ENCODE data around the gene FMOD. TPM values are rescaled to one million over a fixed set of nuclear protein-coding genes. Genes with fewer than 3 reads are reported as not detected.
A peak's percentile ranks its signal among the peaks of the same experiment; 100 is the strongest.

The FMOD gene
- total and polyA plus RNA-seq, 8 donors, result 14.7 to 422 (median 37.9) TPM

DNA sequence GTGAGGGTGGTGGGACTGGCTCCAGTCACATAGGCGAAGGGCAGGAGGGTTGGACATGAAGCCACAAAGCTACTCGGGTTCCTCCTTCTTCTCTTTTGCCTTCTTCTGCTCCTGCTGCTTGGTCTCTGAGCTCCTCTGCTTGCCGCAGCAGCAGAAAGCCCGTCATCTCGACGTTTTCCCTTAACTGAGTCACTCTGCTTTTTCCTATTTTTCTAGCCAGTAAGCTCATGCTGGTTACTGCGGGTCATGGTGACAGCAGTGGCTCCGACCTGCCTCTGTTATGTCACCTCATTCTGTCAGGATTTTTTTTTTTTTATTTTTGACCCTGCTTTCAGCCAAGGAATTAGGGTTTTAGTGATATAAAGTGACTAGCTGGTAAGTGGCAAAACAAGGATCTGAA is 2.6 kb upstream of the FMOD start:
- TF ChIP-seq, protein P1, sequence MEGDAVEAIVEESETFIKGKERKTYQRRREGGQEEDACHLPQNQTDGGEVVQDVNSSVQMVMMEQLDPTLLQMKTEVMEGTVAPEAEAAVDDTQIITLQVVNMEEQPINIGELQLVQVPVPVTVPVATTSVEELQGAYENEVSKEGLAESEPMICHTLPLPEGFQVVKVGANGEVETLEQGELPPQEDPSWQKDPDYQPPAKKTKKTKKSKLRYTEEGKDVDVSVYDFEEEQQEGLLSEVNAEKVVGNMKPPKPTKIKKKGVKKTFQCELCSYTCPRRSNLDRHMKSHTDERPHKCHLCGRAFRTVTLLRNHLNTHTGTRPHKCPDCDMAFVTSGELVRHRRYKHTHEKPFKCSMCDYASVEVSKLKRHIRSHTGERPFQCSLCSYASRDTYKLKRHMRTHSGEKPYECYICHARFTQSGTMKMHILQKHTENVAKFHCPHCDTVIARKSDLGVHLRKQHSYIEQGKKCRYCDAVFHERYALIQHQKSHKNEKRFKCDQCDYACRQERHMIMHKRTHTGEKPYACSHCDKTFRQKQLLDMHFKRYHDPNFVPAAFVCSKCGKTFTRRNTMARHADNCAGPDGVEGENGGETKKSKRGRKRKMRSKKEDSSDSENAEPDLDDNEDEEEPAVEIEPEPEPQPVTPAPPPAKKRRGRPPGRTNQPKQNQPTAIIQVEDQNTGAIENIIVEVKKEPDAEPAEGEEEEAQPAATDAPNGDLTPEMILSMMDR (IDR thresholded peaks at IDR 0.05), result no peak
- TF ChIP-seq EP300 (IDR thresholded peaks at IDR 0.05), result no peak
- no peak for TF ChIP-seq POLR2AphosphoS5 (IDR thresholded peaks at IDR 0.05)
- TF ChIP-seq POLR2A (IDR thresholded peaks at IDR 0.05), result no peak
- Histone ChIP-seq H3K4me3 (no peak overlapping the region), H3K36me3 (no peaks in the 10 kb centered on the region), H3K27me3 (no peaks in the 10 kb centered on the region), H3K27ac (peak overlapping the region in 2 of 5 donors; percentile 7 to 28), H3K9me3 (no peaks in the 10 kb centered on the region), H3K4me1 (peaks cover 13 to 37% (median 30%) of the 10 kb centered on the region in 4 donors)
- 81 to 90% (median 85%) methylated on average over 8 of the region's 8 CpGs for WGBS, 5 donors
- intact Hi-C loops (cut with DNase I; ENCODE audit: low total_unique reads), result no loop called here
- DNase-seq, result no peak

- WGBS, 5 donors, result 33 to 54% (median 40%) methylated on average over 2 to 4 of the region's 4 CpGs
- Histone ChIP-seq H3K9me3 (no peaks in the 10 kb centered on the region), H3K4me1 (peaks cover 18 to 64% (median 47%) of the 10 kb centered on the region in 4 donors), H3K27me3 (no peaks in the 10 kb centered on the region), H3K36me3 (peaks cover 0 to 7% (median 6%) of the 10 kb centered on the region in 4 donors), H3K4me3 (peak overlapping the region; percentile 26 to 35 (median 33)), H3K27ac (peak overlapping the region; percentile 74 to 87 (median 83))
- peak in 1 of 2 donors; percentile 63 for DNase-seq
- TF ChIP-seq, protein P1 (IDR thresholded peaks at IDR 0.05), result no peak
- TF ChIP-seq POLR2AphosphoS5 (IDR thresholded peaks at IDR 0.05) (peak in 1 of 3 donors; percentile 38), EP300 (IDR thresholded peaks at IDR 0.05) (no peak)
- intact Hi-C loops (cut with DNase I; ENCODE audit: low total_unique reads), result loop anchor here (5.0 kb wide), 1 partner anchor 92 kb away; no protein-coding TSS in a partner anchor
Measured at GRCh38 chr1:203349773-203350524, 973 bp downstream of the FMOD start.

DNA sequence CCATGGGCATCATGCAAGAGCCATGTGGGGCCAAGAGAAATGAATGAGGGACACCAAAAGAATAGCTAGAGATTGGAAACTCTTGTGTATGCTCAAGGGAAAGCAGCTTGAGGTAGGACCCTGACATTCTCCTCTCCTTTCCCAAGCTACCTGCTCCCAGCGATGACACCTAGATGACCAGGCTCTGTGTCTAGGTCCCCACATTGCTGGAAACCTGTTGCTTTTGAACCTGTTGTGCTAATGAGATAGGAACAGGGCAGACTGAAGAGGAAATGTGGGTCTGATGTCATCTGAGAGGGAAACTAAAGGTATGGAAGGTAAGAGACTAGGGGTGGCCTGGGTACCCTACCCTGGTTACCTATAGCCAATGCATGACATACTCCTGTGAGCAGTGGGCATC is 1.8 kb downstream of the FMOD start:
- 93 to 100% (median 100%) methylated on average over 1 of the region's 1 CpG for WGBS, 5 donors
- Histone ChIP-seq H3K4me1 (peaks cover 18 to 65% (median 50%) of the 10 kb centered on the region in 4 donors), H3K27ac (peak overlapping the region in 3 of 5 donors; percentile 80 to 87 (median 84)), H3K4me3 (no peak overlapping the region), H3K27me3 (no peaks in the 10 kb centered on the region), H3K9me3 (no peaks in the 10 kb centered on the region), H3K36me3 (peaks cover 0 to 7% (median 6%) of the 10 kb centered on the region in 4 donors)
- no peak for TF ChIP-seq POLR2AphosphoS5 (IDR thresholded peaks at IDR 0.05)
- no peak for TF ChIP-seq EP300 (IDR thresholded peaks at IDR 0.05)
- TF ChIP-seq, protein P1 (IDR thresholded peaks at IDR 0.05), result no peak
- TF ChIP-seq POLR2A (IDR thresholded peaks at IDR 0.05), result no peak
- intact Hi-C loops (cut with DNase I; ENCODE audit: low total_unique reads), result loop anchor here (5.0 kb wide), 1 partner anchor 93 kb away; no protein-coding TSS in a partner anchor
- no peak for DNase-seq

DNA sequence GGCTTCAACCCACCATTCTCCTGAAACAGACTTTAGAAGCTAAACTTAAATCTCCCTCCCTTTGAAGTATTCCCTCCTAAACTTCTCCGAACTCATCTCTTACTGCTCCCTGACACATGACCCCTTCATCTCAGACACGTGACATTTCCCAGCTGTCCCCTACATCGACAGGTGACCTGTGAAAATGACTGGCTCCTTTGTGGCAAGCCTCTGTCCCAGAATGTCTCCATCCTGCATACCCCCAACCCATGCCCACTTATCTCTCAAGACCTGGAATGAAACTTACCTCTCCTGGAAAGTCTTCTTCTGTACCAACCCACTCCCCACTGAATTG is 4.2 kb downstream of the FMOD start:
- 48 to 77% (median 61%) methylated on average over 3 of the region's 3 CpGs for WGBS, 5 donors
- intact Hi-C loops (cut with DNase I; ENCODE audit: low total_unique reads), result loop anchor here (5.0 kb wide), 1 partner anchor 96 kb away; no protein-coding TSS in a partner anchor

More for the DNA sequence above, 4.2 kb downstream of the FMOD start:
- Histone ChIP-seq H3K9me3 (no peaks in the 10 kb centered on the region), H3K27me3 (no peaks in the 10 kb centered on the region), H3K27ac (peak overlapping the region in 1 of 5 donors; percentile 48), H3K36me3 (peaks cover 0 to 11% (median 8%) of the 10 kb centered on the region in 4 donors), H3K4me1 (peaks cover 32 to 82% (median 58%) of the 10 kb centered on the region in 4 donors), H3K4me3 (no peak overlapping the region)
- no peak for DNase-seq
- TF ChIP-seq POLR2A (IDR thresholded peaks at IDR 0.05), result no peak
- TF ChIP-seq, protein P1 (IDR thresholded peaks at IDR 0.05), result no peak
- TF ChIP-seq EP300 (IDR thresholded peaks at IDR 0.05), result no peak
- no peak for TF ChIP-seq POLR2AphosphoS5 (IDR thresholded peaks at IDR 0.05)
